Neural cell (in vitro differentiated cells): ENCODE data around the gene VSIG2. TPM values are rescaled to one million over a fixed set of nuclear protein-coding genes. Genes with fewer than 3 reads are reported as not detected.

Source experiments
- H2AFZ ChIP-seq: fragments of 200-600, 300-800 bp; sonication (generic), shearing (Covaris generic); 2 replicates; pipeline ENCODE4 v1.6.0; 2014; ENCODE audit warnings: low read depth, mild to moderate bottlenecking, antibody characterized with exemption, low read length, moderate library complexity
- H3F3A ChIP-seq: fragments of 200-600 bp; shearing (Covaris generic); 2 replicates; pipeline ENCODE4 v1.6.1; 2016; ENCODE audit warnings: mild to moderate bottlenecking, moderate library complexity, mixed read lengths, antibody characterized with exemption, low read length; ENCODE audit not compliant: insufficient read depth, poor library complexity, severe bottlenecking
- H3K27ac ChIP-seq: fragments of 200-600, 300-800 bp; sonication (generic), shearing (Covaris generic); 2 replicates; pipeline ENCODE4 v1.5.1; 2014; ENCODE audit warnings: mild to moderate bottlenecking, low read length, moderate library complexity
- H3K27me3 ChIP-seq: fragments of 300-800, 200-600 bp; sonication (generic), shearing (Covaris generic); 2 replicates; pipeline ENCODE4 v1.6.0; 2014; ENCODE audit warnings: mild to moderate bottlenecking, low read depth, low read length, moderate library complexity; ENCODE audit not compliant: insufficient read depth
- H3K36me3 ChIP-seq: fragments of 300-800, 200-600 bp; sonication (generic), shearing (Covaris generic); 2 replicates; pipeline ENCODE4 v1.5.1; 2014; ENCODE audit warnings: mild to moderate bottlenecking, antibody characterized with exemption, low read length, moderate library complexity; ENCODE audit not compliant: insufficient read depth
- H3K4me2 ChIP-seq: fragments of 300-800, 200-600 bp; sonication (generic), shearing (Covaris generic); 2 replicates; pipeline ENCODE4 v1.6.0; 2014; ENCODE audit warnings: mild to moderate bottlenecking, low read length
- H3K4me3 ChIP-seq: fragments of 300-800, 200-600 bp; sonication (generic), shearing (Covaris generic); 2 replicates; pipeline ENCODE4 v1.5.1; 2014; ENCODE audit warnings: mild to moderate bottlenecking, low read length, moderate library complexity
- H3K79me2 ChIP-seq: fragments of 200-600 bp; shearing (Covaris generic); replicated peaks from 2 replicates; pipeline ENCODE4 v1.6.0; 2014; ENCODE audit warnings: mild to moderate bottlenecking, low read length, moderate library complexity; ENCODE audit not compliant: insufficient read depth
- H3K9ac ChIP-seq: fragments of 300-800, 200-600 bp; sonication (generic), shearing (Covaris generic); 2 replicates; pipeline ENCODE4 v1.6.1; 2016; ENCODE audit warnings: mild to moderate bottlenecking, low read length, mixed read lengths
- H3K9me2 ChIP-seq: fragments of 200-600 bp; shearing (Covaris generic); 2 replicates; pipeline ENCODE4 v1.6.1; 2016; ENCODE audit warnings: mild to moderate bottlenecking, low read length, mixed read lengths; ENCODE audit not compliant: insufficient read depth
- H3K9me3 ChIP-seq: fragments of 200-600, 300-800 bp; sonication (generic), shearing (Covaris generic); 2 replicates; pipeline ENCODE4 v1.6.1; 2016; ENCODE audit warnings: mild to moderate bottlenecking, mixed run types, low read length, moderate library complexity, mixed read lengths
- H4K20me1 ChIP-seq: fragments of 200-600 bp; shearing (Covaris generic); 2 replicates; pipeline ENCODE4 v1.6.1; 2016; ENCODE audit warnings: mild to moderate bottlenecking, mixed run types; ENCODE audit not compliant: insufficient read depth
- CTCF ChIP-seq: fragments of 450-650 bp; IDR thresholded peaks from 2 replicates; pipeline ENCODE4 v1.5.1; 2014; ENCODE audit warnings: antibody characterized with exemption, mild to moderate bottlenecking, moderate library complexity; ENCODE audit not compliant: poor library complexity, severe bottlenecking
- EP300 ChIP-seq: fragments of 450-650 bp; conservative IDR thresholded peaks from 2 replicates; pipeline ENCODE4 v1.6.1; 2014; ENCODE audit warnings: antibody characterized with exemption, mild to moderate bottlenecking, moderate library complexity; ENCODE audit not compliant: poor library complexity, severe bottlenecking
- EZH2 ChIP-seq: fragments of 200-600, 300-800 bp; shearing (Covaris generic), sonication (generic); IDR thresholded peaks from 2 replicates; pipeline ENCODE4 v1.6.1; 2014; ENCODE audit warnings: antibody characterized with exemption, low read length, borderline replicate concordance, mild to moderate bottlenecking; ENCODE audit not compliant: insufficient read depth, poor library complexity, severe bottlenecking
- MXI1 ChIP-seq: fragments of 450-650 bp; conservative IDR thresholded peaks from 2 replicates; pipeline ENCODE4 v1.6.1; 2014; ENCODE audit warnings: antibody characterized with exemption, mild to moderate bottlenecking; ENCODE audit not compliant: poor library complexity, severe bottlenecking
- POLR2AphosphoS5 ChIP-seq: IDR thresholded peaks from 2 replicates; pipeline ENCODE4 v1.6.1; 2012
- RAD21 ChIP-seq: fragments of 450-650 bp; conservative IDR thresholded peaks from 2 replicates; pipeline ENCODE4 v1.6.1; 2014; ENCODE audit warnings: antibody characterized with exemption, mild to moderate bottlenecking, moderate library complexity
- REST ChIP-seq: IDR thresholded peaks from 2 replicates; pipeline ENCODE4 v1.6.1; 2012; ENCODE audit warnings: borderline replicate concordance
- SMC3 ChIP-seq: fragments of 450-650 bp; conservative IDR thresholded peaks from 2 replicates; pipeline ENCODE4 v1.6.1; 2014; ENCODE audit warnings: antibody characterized with exemption, mild to moderate bottlenecking, moderate library complexity; ENCODE audit not compliant: poor library complexity
- TAF1 ChIP-seq: IDR thresholded peaks from 2 replicates; pipeline ENCODE4 v1.6.1; 2012; ENCODE audit warnings: low read depth
- polyA plus RNA-seq: library from polyadenylated mRNA; depleted of rRNA; stranded (reverse); fragments of >200 nt; gene quantifications from 2 replicates; pipeline ENCODE4 v1.2.3, GENCODE V29; 2014

The VSIG2 gene
- polyA plus RNA-seq, 1 donor from 2014 or later, result not detected

- Histone ChIP-seq H3K36me3 (no peaks in the 10 kb centered on the region), H3K4me3 (no peak overlapping the region), H3K4me2 (no peak overlapping the region), H3K79me2 (no peaks in the 10 kb centered on the region), H3K9me2 (no peaks in the 10 kb centered on the region), H3F3A (no peaks in the 10 kb centered on the region), H4K20me1 (no peaks in the 10 kb centered on the region), H3K9ac (no peak overlapping the region), H3K27ac (no peak overlapping the region), H2AFZ (no peak overlapping the region), H3K9me3 (no peaks in the 10 kb centered on the region), H3K27me3 (peaks cover 97% of the 10 kb centered on the region)
- no peak for TF ChIP-seq REST
- no peak for TF ChIP-seq RAD21
- TF ChIP-seq MXI1, result no peak
- no peak for TF ChIP-seq SMC3
- no peak for TF ChIP-seq EP300
- TF ChIP-seq TAF1, result no peak
- TF ChIP-seq POLR2AphosphoS5, result no peak
- no peak for TF ChIP-seq EZH2
- TF ChIP-seq CTCF, result no peak
These were observed 689 bp downstream of the VSIG2 start for GRCh38 chr11:124751391-124751740.

GRCh38 chr11:124749912-124750311 is 2.1 kb downstream of the VSIG2 start:
- Histone ChIP-seq H3K9ac (no peak overlapping the region), H3F3A (no peaks in the 10 kb centered on the region), H4K20me1 (no peaks in the 10 kb centered on the region), H3K4me3 (no peak overlapping the region), H3K36me3 (no peaks in the 10 kb centered on the region), H3K4me2 (no peak overlapping the region), H3K9me3 (no peaks in the 10 kb centered on the region), H2AFZ (no peak overlapping the region), H3K79me2 (no peaks in the 10 kb centered on the region), H3K27ac (no peak overlapping the region), H3K27me3 (peaks cover 100% of the 10 kb centered on the region), H3K9me2 (no peaks in the 10 kb centered on the region)
- no peak for TF ChIP-seq CTCF
- no peak for TF ChIP-seq POLR2AphosphoS5
- TF ChIP-seq EP300, result no peak
- no peak for TF ChIP-seq MXI1
- TF ChIP-seq REST, result no peak
- no peak for TF ChIP-seq TAF1
- no peak for TF ChIP-seq EZH2
- no peak for TF ChIP-seq RAD21
- TF ChIP-seq SMC3, result no peak
